SK-N-SH treated with all-trans-retinoic acid at 6 μM for 48 hours (cell line): Measurements from ENCODE around the gene UBXN4.

Experiments used
- ATAC-seq: fragments of 200-7000 bp; cut with Tn5 transposase; 3 replicates; pipeline ENCODE4 v1.9.1; 2020; ENCODE audit warnings: mild to moderate bottlenecking, moderate library complexity
- ARNTL ChIP-seq: fragments of 450-650 bp; formaldehyde crosslinking; IDR thresholded peaks from 2 replicates; pipeline ENCODE4 v1.5.0; 2020; ENCODE audit warnings: low read depth, mild to moderate bottlenecking, moderate library complexity, borderline replicate concordance
- BACH2 ChIP-seq: fragments of 250-450 bp; sonication (Bioruptor Pico); IDR thresholded peaks from 2 replicates; pipeline ENCODE4 v1.9.0; 2021; ENCODE audit warnings: mild to moderate bottlenecking, borderline replicate concordance
- CREB5 ChIP-seq: fragments of 250-450 bp; sonication (Bioruptor Pico); IDR thresholded peaks from 2 replicates; pipeline ENCODE4 v1.5.1; 2020; ENCODE audit warnings: low read depth, mild to moderate bottlenecking, moderate library complexity
- CSDC2 ChIP-seq: fragments of 250-450 bp; sonication (Bioruptor Pico); IDR thresholded peaks from 2 replicates; pipeline ENCODE4 v1.5.0; 2020; ENCODE audit warnings: mild to moderate bottlenecking, moderate library complexity
- CSRNP3 ChIP-seq: fragments of 250-450 bp; sonication (Bioruptor Pico); IDR thresholded peaks from 2 replicates; pipeline ENCODE4 v1.5.1; 2021; ENCODE audit warnings: mild to moderate bottlenecking, moderate library complexity
- ESRRG ChIP-seq: fragments of 250-450 bp; sonication (Bioruptor Pico); IDR thresholded peaks from 2 replicates; pipeline ENCODE4 v1.6.1; 2021; ENCODE audit warnings: mild to moderate bottlenecking
- GLIS3 ChIP-seq: fragments of 250-450 bp; sonication (Bioruptor Pico); IDR thresholded peaks from 2 replicates; pipeline ENCODE4 v1.5.0; 2020; ENCODE audit warnings: mild to moderate bottlenecking, moderate library complexity
- ISL1 ChIP-seq: fragments of 250-450 bp; sonication (Bioruptor Pico); IDR thresholded peaks from 2 replicates; pipeline ENCODE4 v2.1.2; 2022; ENCODE audit warnings: mild to moderate bottlenecking, moderate library complexity
- OSR1 ChIP-seq: fragments of 250-450 bp; sonication (Bioruptor Pico); IDR thresholded peaks from 2 replicates; pipeline ENCODE4 v1.8.0; 2022; ENCODE audit warnings: moderate library complexity, mild to moderate bottlenecking, inconsistent platforms
- PPARA ChIP-seq: fragments of 250-450 bp; sonication (Bioruptor Pico); IDR thresholded peaks from 2 replicates; pipeline ENCODE4 v1.5.0; 2020; ENCODE audit warnings: mild to moderate bottlenecking, borderline replicate concordance
- RARB ChIP-seq: fragments of 250-450 bp; sonication (Bioruptor Pico); IDR thresholded peaks from 2 replicates; pipeline ENCODE4 v1.8.0; 2021; ENCODE audit warnings: mild to moderate bottlenecking, moderate library complexity
- SNAI2 ChIP-seq: fragments of 250-450 bp; sonication (Bioruptor Pico); IDR thresholded peaks from 2 replicates; pipeline ENCODE4 v1.5.0; 2020; ENCODE audit warnings: mild to moderate bottlenecking, moderate library complexity
- TCF4 ChIP-seq: fragments of 250-450 bp; sonication (Bioruptor Pico); IDR thresholded peaks from 2 replicates; pipeline ENCODE4 v1.8.0; 2021; ENCODE audit warnings: mild to moderate bottlenecking, moderate library complexity, borderline replicate concordance
- TOX ChIP-seq: fragments of 250-450 bp; sonication (Bioruptor Pico); IDR thresholded peaks from 2 replicates; pipeline ENCODE4 v1.8.0; 2021; ENCODE audit warnings: mild to moderate bottlenecking, moderate library complexity, borderline replicate concordance
- TSHZ2 ChIP-seq: fragments of 250-450 bp; sonication (Bioruptor Pico); IDR thresholded peaks from 2 replicates; pipeline ENCODE4 v1.5.0; 2020; ENCODE audit warnings: mild to moderate bottlenecking, moderate library complexity
- ZC3H10 ChIP-seq: fragments of 250-450 bp; sonication (Bioruptor Pico); IDR thresholded peaks from 2 replicates; pipeline ENCODE4 v1.5.1; 2021; ENCODE audit warnings: mild to moderate bottlenecking, moderate library complexity
- ZFP3 ChIP-seq: fragments of 250-450 bp; sonication (Bioruptor Pico); IDR thresholded peaks from 2 replicates; pipeline ENCODE4 v1.5.0; 2020; ENCODE audit warnings: mild to moderate bottlenecking, moderate library complexity
- ZFP30 ChIP-seq: fragments of 450-650 bp; formaldehyde crosslinking; IDR thresholded peaks from 2 replicates; pipeline ENCODE4 v1.5.0; 2022; ENCODE audit warnings: mild to moderate bottlenecking, moderate library complexity
- ZNF565 ChIP-seq: fragments of 450-650 bp; formaldehyde crosslinking; conservative IDR thresholded peaks from 2 replicates; pipeline ENCODE4 v1.5.0; 2020; ENCODE audit warnings: low read depth, mild to moderate bottlenecking, moderate library complexity
- ZNF70 ChIP-seq: fragments of 450-650 bp; formaldehyde crosslinking; IDR thresholded peaks from 2 replicates; pipeline ENCODE4 v1.5.0; 2020; ENCODE audit warnings: mild to moderate bottlenecking, moderate library complexity
- ZNF8 ChIP-seq: fragments of 450-650 bp; formaldehyde crosslinking; IDR thresholded peaks from 2 replicates; pipeline ENCODE4 v1.5.0; 2020; ENCODE audit warnings: mild to moderate bottlenecking, moderate library complexity
- TF ChIP-seq, protein P1 (sequence below): fragments of 250-450 bp; sonication (Bioruptor Pico); IDR thresholded peaks from 2 replicates; pipeline ENCODE4 v1.8.0; 2021; ENCODE audit warnings: low read depth, mild to moderate bottlenecking, moderate library complexity, borderline replicate concordance
- TF ChIP-seq, protein P2 (sequence below): fragments of 250-450 bp; sonication (Bioruptor Pico); IDR thresholded peaks from 2 replicates; pipeline ENCODE4 v1.8.0; 2020; ENCODE audit warnings: mild to moderate bottlenecking, moderate library complexity, borderline replicate concordance

UBXN4 gene

DNA sequence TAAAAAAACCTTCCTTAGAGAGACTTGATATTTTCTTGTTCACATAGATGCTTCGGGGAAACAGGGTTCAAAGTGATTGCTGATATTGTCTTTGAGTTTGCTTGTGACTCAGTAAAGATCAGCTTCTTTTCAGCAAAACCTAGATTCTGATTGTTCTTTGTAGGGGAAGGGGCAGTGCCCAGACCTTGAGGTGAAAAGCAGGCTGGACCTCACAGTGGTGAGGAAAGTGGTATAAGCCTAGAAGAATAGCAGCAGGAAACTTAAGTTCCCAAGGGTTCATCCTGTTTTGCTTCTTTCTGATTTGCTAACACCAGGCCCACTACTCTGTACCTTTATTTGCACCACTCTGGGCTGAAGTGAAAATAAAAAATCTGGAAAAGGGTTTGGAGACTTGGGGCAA is 20.9 kb downstream of the UBXN4 start:
- no peak for ATAC-seq

GRCh38 chr2:135768863-135769262 is 27.2 kb downstream of the UBXN4 start:
- ATAC-seq = no peak
- TF ChIP-seq ESRRG (CRISPR knock-in tag) (no peak), CSDC2 (CRISPR knock-in tag) (no peak), ZC3H10 (CRISPR knock-in tag) (no peak), BACH2 (no peak), ARNTL (CRISPR knock-in tag) (no peak), RARB (CRISPR knock-in tag) (no peak), CSRNP3 (no peak), TSHZ2 (no peak), ZNF8 (CRISPR knock-in tag) (no peak), PPARA (no peak), SNAI2 (CRISPR knock-in tag) (no peak), OSR1 (no peak), TOX (CRISPR knock-in tag) (no peak), ZNF565 (no peak)
- TF ChIP-seq, protein P1, sequence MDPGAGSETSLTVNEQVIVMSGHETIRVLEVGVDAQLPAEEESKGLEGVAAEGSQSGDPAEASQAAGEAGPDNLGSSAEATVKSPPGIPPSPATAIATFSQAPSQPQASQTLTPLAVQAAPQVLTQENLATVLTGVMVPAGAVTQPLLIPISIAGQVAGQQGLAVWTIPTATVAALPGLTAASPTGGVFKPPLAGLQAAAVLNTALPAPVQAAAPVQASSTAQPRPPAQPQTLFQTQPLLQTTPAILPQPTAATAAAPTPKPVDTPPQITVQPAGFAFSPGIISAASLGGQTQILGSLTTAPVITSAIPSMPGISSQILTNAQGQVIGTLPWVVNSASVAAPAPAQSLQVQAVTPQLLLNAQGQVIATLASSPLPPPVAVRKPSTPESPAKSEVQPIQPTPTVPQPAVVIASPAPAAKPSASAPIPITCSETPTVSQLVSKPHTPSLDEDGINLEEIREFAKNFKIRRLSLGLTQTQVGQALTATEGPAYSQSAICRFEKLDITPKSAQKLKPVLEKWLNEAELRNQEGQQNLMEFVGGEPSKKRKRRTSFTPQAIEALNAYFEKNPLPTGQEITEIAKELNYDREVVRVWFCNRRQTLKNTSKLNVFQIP = no peak

More for the DNA sequence above, 20.9 kb downstream of the UBXN4 start:
- TF ChIP-seq TCF4 = no peak
- no peak for TF ChIP-seq TOX (CRISPR knock-in tag)
- TF ChIP-seq, protein P2, sequence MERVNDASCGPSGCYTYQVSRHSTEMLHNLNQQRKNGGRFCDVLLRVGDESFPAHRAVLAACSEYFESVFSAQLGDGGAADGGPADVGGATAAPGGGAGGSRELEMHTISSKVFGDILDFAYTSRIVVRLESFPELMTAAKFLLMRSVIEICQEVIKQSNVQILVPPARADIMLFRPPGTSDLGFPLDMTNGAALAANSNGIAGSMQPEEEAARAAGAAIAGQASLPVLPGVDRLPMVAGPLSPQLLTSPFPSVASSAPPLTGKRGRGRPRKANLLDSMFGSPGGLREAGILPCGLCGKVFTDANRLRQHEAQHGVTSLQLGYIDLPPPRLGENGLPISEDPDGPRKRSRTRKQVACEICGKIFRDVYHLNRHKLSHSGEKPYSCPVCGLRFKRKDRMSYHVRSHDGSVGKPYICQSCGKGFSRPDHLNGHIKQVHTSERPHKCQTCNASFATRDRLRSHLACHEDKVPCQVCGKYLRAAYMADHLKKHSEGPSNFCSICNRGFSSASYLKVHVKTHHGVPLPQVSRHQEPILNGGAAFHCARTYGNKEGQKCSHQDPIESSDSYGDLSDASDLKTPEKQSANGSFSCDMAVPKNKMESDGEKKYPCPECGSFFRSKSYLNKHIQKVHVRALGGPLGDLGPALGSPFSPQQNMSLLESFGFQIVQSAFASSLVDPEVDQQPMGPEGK (CRISPR knock-in tag) = no peak
- no peak for TF ChIP-seq CSDC2 (CRISPR knock-in tag)
- TF ChIP-seq ISL1 (CRISPR knock-in tag) = no peak
- TF ChIP-seq ZFP3 (CRISPR knock-in tag) = no peak
- no peak for TF ChIP-seq ARNTL (CRISPR knock-in tag)
- TF ChIP-seq ZNF70 (CRISPR knock-in tag) = no peak
- TF ChIP-seq BACH2 = no peak
- no peak for TF ChIP-seq PPARA
- TF ChIP-seq CSRNP3 = no peak
- no peak for TF ChIP-seq ZC3H10 (CRISPR knock-in tag)
- TF ChIP-seq ZNF8 (CRISPR knock-in tag) = no peak
- TF ChIP-seq SNAI2 (CRISPR knock-in tag) = no peak
- TF ChIP-seq ZNF565 = no peak
- no peak for TF ChIP-seq ZFP30 (CRISPR knock-in tag)
- no peak for TF ChIP-seq GLIS3 (CRISPR knock-in tag)
- TF ChIP-seq OSR1 = no peak
- no peak for TF ChIP-seq ESRRG (CRISPR knock-in tag)
- TF ChIP-seq, all 23 proteins: peak for 0

GRCh38 chr2:135773319-135773718 is 31.7 kb downstream of the UBXN4 start:
- ATAC-seq = no peak
- TF ChIP-seq GLIS3 (CRISPR knock-in tag) = no peak
- TF ChIP-seq ARNTL (CRISPR knock-in tag) = no peak
- no peak for TF ChIP-seq PPARA
- TF ChIP-seq ZNF565 = no peak
- no peak for TF ChIP-seq RARB (CRISPR knock-in tag)
- no peak for TF ChIP-seq ZNF70 (CRISPR knock-in tag)
- TF ChIP-seq, protein P1 = no peak
- TF ChIP-seq ESRRG (CRISPR knock-in tag) = no peak
- TF ChIP-seq ISL1 (CRISPR knock-in tag) = no peak
- TF ChIP-seq TCF4 = no peak
- TF ChIP-seq CREB5 (CRISPR knock-in tag) = no peak
- TF ChIP-seq CSDC2 (CRISPR knock-in tag) = no peak
- TF ChIP-seq SNAI2 (CRISPR knock-in tag) = no peak
- no peak for TF ChIP-seq ZNF8 (CRISPR knock-in tag)
- TF ChIP-seq ZC3H10 (CRISPR knock-in tag) = no peak
